SJSA1 (cell line): ENCODE data around the gene PRRC2C. TPM values are rescaled to one million over a fixed set of nuclear protein-coding genes. Genes with fewer than 3 reads are reported as not detected.
"Not testable (repeated sequence)": the region's sequence is repeated elsewhere in the genome, so short reads cannot be mapped to it uniquely, and the experiment has no call there.

Source experiments
- DNase-seq, 2 experiments: peaks; one replicate each; pipeline ENCODE4 v3.0.0-alpha.2; 2015 to 2020; ENCODE audit warnings: low spot score in 2 of 2, low read depth in 1 of 2
- H3K27ac ChIP-seq: fragments of 250-450 bp; sonication (Bioruptor Pico); 2 replicates; pipeline ENCODE4 v1.5.1; 2020; ENCODE audit warnings: mild to moderate bottlenecking, moderate library complexity
- H3K27me3 ChIP-seq: fragments of 250-450 bp; sonication (Bioruptor Pico); replicated peaks from 2 replicates; pipeline ENCODE4 v1.5.1; 2020; ENCODE audit warnings: mild to moderate bottlenecking, moderate library complexity
- H3K36me3 ChIP-seq: fragments of 250-450 bp; sonication (Bioruptor Pico); 2 replicates; pipeline ENCODE4 v1.5.1; 2020; ENCODE audit warnings: mild to moderate bottlenecking
- H3K4me1 ChIP-seq: fragments of 250-450 bp; sonication (Bioruptor Pico); replicated peaks from 2 replicates; pipeline ENCODE4 v1.6.1; 2021; ENCODE audit warnings: mild to moderate bottlenecking
- H3K4me3 ChIP-seq: fragments of 250-450 bp; sonication (Bioruptor Pico); 2 replicates; pipeline ENCODE4 v1.5.1; 2020; ENCODE audit warnings: mild to moderate bottlenecking
- H3K9me3 ChIP-seq: fragments of 250-450 bp; sonication (Bioruptor Pico); replicated peaks from 2 replicates; pipeline ENCODE4 v1.5.1; 2020; ENCODE audit warnings: mild to moderate bottlenecking
- total RNA-seq: library from RNA; depleted of rRNA; stranded (reverse); fragments of >200 nt; shearing (Covaris generic); gene quantifications from 2 replicates; pipeline ENCODE4 v1.2.3, GENCODE V29; 2014

PRRC2C gene
- total RNA-seq, 1 experiment from 2014 or later: 67.3 TPM

DNA sequence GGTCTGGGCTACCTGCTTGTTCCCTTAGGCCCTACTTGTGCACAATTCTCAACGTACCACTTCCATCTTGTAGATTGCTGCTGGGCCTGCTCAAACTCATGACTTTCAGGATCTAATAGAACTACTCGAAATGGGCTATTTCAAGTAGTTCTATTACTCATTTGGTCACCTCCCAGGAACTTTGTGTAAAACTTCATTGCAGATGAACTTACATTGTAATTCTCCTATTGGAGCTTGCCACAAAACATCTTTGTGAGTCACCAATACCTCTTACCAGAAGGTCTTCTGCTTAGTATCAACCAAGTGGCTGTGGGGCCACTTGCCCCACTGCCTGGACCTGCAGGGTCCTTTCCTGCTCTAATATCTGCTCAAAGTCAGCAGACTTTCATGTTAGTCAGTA, 126.0 kb downstream of the PRRC2C start:
- no peak for DNase-seq
- H3K27me3 ChIP-seq: no peaks in the 10 kb centered on the region
- no peaks in the 10 kb centered on the region for H3K36me3 ChIP-seq
- H3K4me3 ChIP-seq: no peak overlapping the region
- H3K9me3 ChIP-seq: no peaks in the 10 kb centered on the region
- H3K27ac ChIP-seq: no peak overlapping the region
- no peaks in the 10 kb centered on the region for H3K4me1 ChIP-seq

GRCh38 chr1:171613282-171613681, 128.0 kb downstream of the PRRC2C start:
- H3K36me3 ChIP-seq: no peaks in the 10 kb centered on the region
- H3K4me3 ChIP-seq: no peak overlapping the region
- no peaks in the 10 kb centered on the region for H3K27me3 ChIP-seq
- H3K9me3 ChIP-seq: no peaks in the 10 kb centered on the region
- no peak for DNase-seq
- no peaks in the 10 kb centered on the region for H3K4me1 ChIP-seq
- no peak overlapping the region for H3K27ac ChIP-seq

DNA sequence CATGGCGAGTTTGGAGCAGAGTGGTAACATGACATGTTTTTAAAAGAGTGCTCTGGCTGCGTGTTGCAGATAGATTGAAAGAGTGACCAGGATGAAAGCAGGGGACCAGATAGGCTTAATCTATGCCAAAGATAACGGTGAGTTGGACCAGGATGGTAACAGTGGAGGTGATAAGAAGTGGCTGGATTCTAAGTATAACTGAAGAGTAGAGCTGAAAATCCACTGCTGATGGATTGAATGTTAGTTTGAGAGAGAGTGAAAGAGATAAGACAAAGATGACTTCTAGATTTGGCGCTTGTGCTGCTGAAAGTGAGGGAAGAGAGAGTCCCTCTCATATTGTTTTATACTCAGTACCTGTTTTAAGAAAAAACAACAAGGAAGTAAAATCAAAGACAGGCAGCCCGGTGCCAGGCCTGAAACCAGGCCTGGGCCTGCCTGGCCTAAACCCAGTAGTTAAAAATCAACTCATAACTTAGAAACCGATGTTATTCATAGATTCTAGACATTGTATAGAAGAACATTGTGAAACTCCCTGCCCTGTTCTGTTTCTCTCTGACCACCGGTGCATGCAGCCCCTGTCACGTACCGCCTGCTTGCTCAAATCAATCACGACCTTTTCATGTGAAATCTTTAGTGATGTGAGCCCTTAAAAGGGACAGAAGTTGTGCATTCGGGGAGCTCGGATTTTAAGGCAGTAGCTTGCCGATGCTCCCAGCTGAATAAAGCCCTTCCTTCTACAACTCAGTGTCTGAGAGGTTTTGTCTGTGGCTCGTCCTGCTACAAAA, 130.0 kb downstream of the PRRC2C start:
- H3K4me1 ChIP-seq, H3K9me3 ChIP-seq, H3K36me3 ChIP-seq, H3K4me3 ChIP-seq, H3K27me3 ChIP-seq, H3K27ac ChIP-seq, DNase-seq: not testable (repeated sequence)

- H3K27ac ChIP-seq: no peak overlapping the region
- DNase-seq: no peak
- H3K36me3 ChIP-seq: no peaks in the 10 kb centered on the region
- no peaks in the 10 kb centered on the region for H3K9me3 ChIP-seq
- no peaks in the 10 kb centered on the region for H3K4me1 ChIP-seq
- H3K27me3 ChIP-seq: no peaks in the 10 kb centered on the region
- H3K4me3 ChIP-seq: no peak overlapping the region
Observed at GRCh38 chr1:171616586-171616985, 131.3 kb downstream of the PRRC2C start.

GRCh38 chr1:171622152-171622462, 136.8 kb downstream of the PRRC2C start, which contains the start of gene MYOCOS:
Gene MYOCOS, plus strand, starts transcription at chr1:171622243. Its CDS starts 1,641 bp downstream, at chr1:171623884.
- Histone ChIP-seq H3K27me3 (no peaks in the 10 kb centered on the region), H3K4me1 (no peaks in the 10 kb centered on the region), H3K9me3 (no peaks in the 10 kb centered on the region), H3K4me3 (no peak within 1 kb of the TSS), H3K27ac (no peak within 1 kb of the TSS), H3K36me3 (no peaks in the 10 kb centered on the region)
- DNase-seq: no peak

DNA sequence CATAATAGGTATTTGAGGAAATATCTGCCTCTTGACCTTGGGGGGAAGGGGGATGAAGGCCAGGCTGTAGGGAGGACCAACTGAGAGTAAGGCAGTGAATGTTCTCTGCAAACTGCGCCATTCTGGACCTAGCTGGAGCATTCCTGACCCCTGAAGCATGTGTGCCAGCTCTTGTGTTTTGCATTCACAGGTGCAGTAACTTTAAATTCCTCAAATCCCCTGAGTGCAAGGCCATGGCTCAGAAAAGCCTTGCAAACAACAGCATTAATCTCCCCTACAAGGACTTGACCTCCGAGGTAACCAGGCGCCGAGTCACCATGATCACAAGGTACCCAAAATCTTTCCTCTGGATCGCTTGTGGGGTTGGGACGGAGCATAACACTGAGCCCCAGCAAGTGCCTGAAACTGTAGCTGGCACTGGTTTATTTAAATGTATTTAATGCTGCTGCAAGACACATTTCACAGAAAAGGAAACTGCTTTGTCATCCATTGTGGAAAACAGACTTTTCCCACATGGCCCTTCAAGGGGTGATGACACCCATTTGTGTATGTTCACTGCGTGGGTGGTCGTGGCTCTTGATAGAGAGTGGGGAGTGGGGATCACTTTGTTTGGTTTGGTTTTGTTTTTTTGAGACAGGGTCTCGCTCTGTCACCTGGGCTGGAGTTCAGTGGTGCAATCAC, 138.5 kb downstream of the PRRC2C start:
- Histone ChIP-seq H3K27me3 (no peaks in the 10 kb centered on the region), H3K9me3 (no peaks in the 10 kb centered on the region), H3K4me3 (no peak overlapping the region), H3K4me1 (no peaks in the 10 kb centered on the region), H3K27ac (no peak overlapping the region), H3K36me3 (no peaks in the 10 kb centered on the region)
- no peak for DNase-seq

DNA sequence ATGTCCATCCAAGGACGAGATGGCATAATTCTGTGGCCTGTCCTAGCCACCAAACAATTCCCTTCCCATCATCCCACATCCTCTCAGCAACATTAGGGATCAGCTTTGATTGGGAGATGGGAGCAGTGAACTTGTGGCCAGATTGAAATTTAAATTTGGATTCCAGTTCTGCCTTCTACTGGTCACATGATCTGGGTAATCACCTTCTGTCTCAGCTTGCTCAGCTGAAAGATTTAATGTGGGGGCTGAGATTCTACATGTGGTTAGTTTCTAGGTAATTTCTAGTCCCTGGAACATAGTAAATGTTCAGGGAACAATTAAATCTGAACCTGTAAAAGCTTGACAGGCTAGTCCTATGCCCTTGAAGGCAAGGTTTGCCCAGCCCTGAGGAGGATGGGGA, 139.9 kb downstream of the PRRC2C start:
- H3K27me3 ChIP-seq: no peaks in the 10 kb centered on the region
- no peak overlapping the region for H3K27ac ChIP-seq
- H3K4me1 ChIP-seq: no peaks in the 10 kb centered on the region
- no peak overlapping the region for H3K4me3 ChIP-seq
- no peaks in the 10 kb centered on the region for H3K9me3 ChIP-seq
- no peak for DNase-seq
- no peaks in the 10 kb centered on the region for H3K36me3 ChIP-seq

- Histone ChIP-seq H3K4me3 (no peak overlapping the region), H3K27ac (no peak overlapping the region), H3K36me3 (no peaks in the 10 kb centered on the region), H3K9me3 (no peaks in the 10 kb centered on the region), H3K27me3 (no peaks in the 10 kb centered on the region), H3K4me1 (no peaks in the 10 kb centered on the region)
- no peak for DNase-seq
Observed at GRCh38 chr1:171627020-171627419, 141.7 kb downstream of the PRRC2C start.

DNA sequence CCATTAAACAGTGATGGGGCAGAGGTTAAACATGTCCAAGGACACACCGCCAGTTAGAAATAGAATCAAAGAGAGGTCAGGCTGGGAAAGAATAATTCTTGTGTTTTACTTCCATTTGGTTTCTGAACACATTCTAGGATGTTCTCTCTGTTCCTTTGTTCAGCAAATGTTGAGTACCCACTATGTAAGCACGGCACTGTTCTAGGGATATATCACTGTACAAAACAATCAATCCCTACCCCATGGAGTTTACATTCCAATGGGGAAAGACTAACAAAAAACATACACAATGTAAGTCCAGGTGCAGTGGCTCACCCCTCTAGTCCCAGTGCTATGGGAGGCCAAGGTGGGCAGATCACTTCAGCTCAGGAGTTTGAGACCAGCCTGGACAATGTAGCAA, 142.9 kb downstream of the PRRC2C start:
- no peak for DNase-seq
- Histone ChIP-seq H3K4me3 (no peak overlapping the region), H3K27ac (no peak overlapping the region), H3K36me3 (no peaks in the 10 kb centered on the region), H3K4me1 (no peaks in the 10 kb centered on the region), H3K27me3 (no peaks in the 10 kb centered on the region), H3K9me3 (no peaks in the 10 kb centered on the region)

DNA sequence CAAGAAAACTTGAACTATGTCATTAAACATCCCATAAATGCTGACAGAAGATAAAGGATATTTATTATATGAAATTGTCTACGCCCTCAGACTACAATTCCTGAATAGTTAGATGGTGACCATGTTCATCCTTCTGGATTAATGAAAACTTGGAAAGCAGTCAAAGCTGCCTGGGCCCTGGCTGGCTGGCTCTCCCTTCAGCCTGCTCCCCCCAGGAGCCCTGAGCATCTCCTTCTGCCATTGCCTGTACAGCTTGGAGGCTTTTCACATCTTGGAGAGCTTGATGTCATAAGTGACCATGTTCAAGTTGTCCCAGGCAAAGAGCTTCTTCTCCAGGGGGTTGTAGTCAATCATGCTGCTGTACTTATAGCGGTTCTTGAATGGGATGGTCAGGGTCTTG, 150.3 kb downstream of the PRRC2C start:
- DNase-seq: no peak
- Histone ChIP-seq H3K4me1 (no peaks in the 10 kb centered on the region), H3K4me3 (no peak overlapping the region), H3K9me3 (no peaks in the 10 kb centered on the region), H3K27me3 (no peaks in the 10 kb centered on the region), H3K27ac (no peak overlapping the region), H3K36me3 (no peaks in the 10 kb centered on the region)

GRCh38 chr1:171636141-171636540, 150.8 kb downstream of the PRRC2C start:
- no peaks in the 10 kb centered on the region for H3K4me1 ChIP-seq
- no peak for DNase-seq
- H3K9me3 ChIP-seq: no peaks in the 10 kb centered on the region
- no peaks in the 10 kb centered on the region for H3K27me3 ChIP-seq
- no peak overlapping the region for H3K27ac ChIP-seq
- H3K36me3 ChIP-seq: no peaks in the 10 kb centered on the region
- H3K4me3 ChIP-seq: no peak overlapping the region

DNA sequence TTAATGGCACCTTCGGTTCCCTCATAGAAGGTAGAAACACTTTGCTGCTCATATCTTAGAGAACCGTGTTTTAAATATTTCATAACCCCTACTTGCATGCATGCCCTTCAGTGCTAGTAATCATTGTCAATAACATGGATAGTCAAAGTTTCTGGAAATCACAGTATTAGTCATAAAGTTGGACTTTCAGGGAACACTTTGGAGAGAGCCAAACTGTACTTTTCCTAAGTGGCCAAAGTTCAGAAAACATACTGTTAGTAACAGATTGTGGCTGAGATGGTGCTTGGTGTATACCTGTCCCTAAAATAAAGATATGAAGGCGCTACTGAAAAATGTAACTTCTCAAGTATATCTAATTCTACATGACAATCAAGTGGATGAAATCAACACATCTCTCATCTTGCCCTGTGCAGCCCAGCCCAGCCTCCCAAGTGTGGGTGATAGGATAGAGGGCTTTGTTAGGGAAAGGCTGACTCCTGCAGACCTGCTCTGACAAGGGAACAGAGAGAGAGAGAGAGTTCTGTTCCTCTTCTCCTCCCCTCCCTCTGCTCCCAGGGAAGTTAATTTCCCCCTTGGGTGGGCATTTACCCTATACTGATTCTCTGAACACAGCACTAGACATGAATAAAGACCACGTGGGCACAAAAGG, 152.7 kb downstream of the PRRC2C start:
- Histone ChIP-seq H3K36me3 (no peaks in the 10 kb centered on the region), H3K27me3 (no peaks in the 10 kb centered on the region)
- DNase-seq: no peak

DNA sequence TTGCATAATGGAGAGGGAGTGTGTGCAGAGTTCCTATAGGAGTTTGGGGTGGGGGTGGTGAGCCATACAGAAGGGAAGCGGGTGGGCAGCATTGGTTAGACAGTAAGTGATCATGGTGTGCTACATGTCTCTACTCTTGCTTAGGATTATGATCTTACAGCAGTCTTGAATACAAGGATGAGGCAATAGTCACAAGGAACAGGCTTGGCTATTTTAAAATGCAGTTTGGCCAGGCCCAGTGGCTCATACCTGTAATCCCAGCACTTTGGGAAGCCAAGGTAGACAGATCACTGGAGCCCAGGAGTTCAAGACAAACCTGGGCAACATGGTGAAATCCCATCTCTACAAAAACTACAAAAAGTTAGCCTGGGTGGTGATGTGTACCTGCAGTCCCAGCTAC, 154.9 kb downstream of the PRRC2C start:
- Histone ChIP-seq H3K4me1 (peaks cover 7% of the 10 kb centered on the region), H3K9me3 (no peaks in the 10 kb centered on the region), H3K27me3 (no peaks in the 10 kb centered on the region), H3K4me3 (no peak overlapping the region), H3K36me3 (no peaks in the 10 kb centered on the region), H3K27ac (no peak overlapping the region)
- DNase-seq: no peak

More for the DNA sequence above, 152.7 kb downstream of the PRRC2C start:
- H3K4me1 ChIP-seq: no peaks in the 10 kb centered on the region
- H3K4me3 ChIP-seq: no peak overlapping the region
- H3K27ac ChIP-seq: no peak overlapping the region
- no peaks in the 10 kb centered on the region for H3K9me3 ChIP-seq
